Astrocyte (in vitro differentiated cells and primary cell): ENCODE measurements around the gene PADI3. TPM values are rescaled to one million over a fixed set of nuclear protein-coding genes. Genes with fewer than 3 reads are reported as not detected.

Experiments used
- DNase-seq: peaks from one replicate; pipeline ENCODE4 v3.0.0-alpha.2; 2010; ENCODE audit warnings: low read depth
- FAIRE-seq: peaks from 2 replicates; lab custom pipeline; 2011; peaks lifted over from hg19 to GRCh38; lab: Jason Lieb, UNC
- H2AFZ ChIP-seq: 2 replicates; pipeline ENCODE4 v1.6.0; 2012; ENCODE audit warnings: low read depth, low read length, inconsistent platforms
- H3K27ac ChIP-seq: 2 replicates; pipeline ENCODE4 v1.5.1; 2011; ENCODE audit warnings: low read depth, low read length, inconsistent platforms
- H3K27me3 ChIP-seq: 2 replicates; pipeline ENCODE4 v1.6.0; 2011; ENCODE audit warnings: low read length, inconsistent platforms; ENCODE audit not compliant: insufficient read depth
- H3K36me3 ChIP-seq: 2 replicates; pipeline ENCODE4 v1.5.1; 2011; ENCODE audit warnings: low read length, inconsistent platforms; ENCODE audit not compliant: insufficient read depth
- H3K4me1 ChIP-seq: 2 replicates; pipeline ENCODE4 v1.5.1; 2011; ENCODE audit warnings: low read length, inconsistent platforms; ENCODE audit not compliant: insufficient read depth
- H3K4me2 ChIP-seq: 2 replicates; pipeline ENCODE4 v1.6.0; 2012; ENCODE audit warnings: low read length, inconsistent platforms
- H3K4me3 ChIP-seq: 2 replicates; pipeline ENCODE4 v1.5.1; 2011; ENCODE audit warnings: low read depth, mild to moderate bottlenecking, low read length, inconsistent platforms; ENCODE audit not compliant: insufficient read depth
- H3K79me2 ChIP-seq: 2 replicates; pipeline ENCODE4 v1.6.0; 2012; ENCODE audit warnings: mild to moderate bottlenecking, low read length, inconsistent platforms; ENCODE audit not compliant: insufficient read depth
- H3K9ac ChIP-seq: 2 replicates; pipeline ENCODE4 v1.6.0; 2012; ENCODE audit warnings: mild to moderate bottlenecking, low read length, inconsistent platforms
- H3K9me3 ChIP-seq: 2 replicates; pipeline ENCODE4 v1.5.1; 2012; ENCODE audit warnings: low read depth, mild to moderate bottlenecking, low read length, inconsistent platforms; ENCODE audit not compliant: insufficient read depth
- H4K20me1 ChIP-seq: 2 replicates; pipeline ENCODE4 v1.6.0; 2012; ENCODE audit warnings: low read length, inconsistent platforms; ENCODE audit not compliant: insufficient read depth
- H3K27ac Mint-ChIP-seq: one replicate; pipeline ENCODE4 v1.8.0; 2021; ENCODE audit warnings: mild to moderate bottlenecking, mixed read lengths; ENCODE audit not compliant: unreplicated experiment
- H3K27me3 Mint-ChIP-seq: one replicate; pipeline ENCODE4 v1.8.0; 2021; ENCODE audit warnings: low read depth, mixed read lengths; ENCODE audit not compliant: unreplicated experiment
- H3K36me3 Mint-ChIP-seq: one replicate; pipeline ENCODE4 v1.8.0; 2021; ENCODE audit warnings: low read depth, mixed read lengths; ENCODE audit not compliant: unreplicated experiment
- H3K4me1 Mint-ChIP-seq: one replicate; pipeline ENCODE4 v1.8.0; 2021; ENCODE audit warnings: low read depth, mixed read lengths; ENCODE audit not compliant: unreplicated experiment
- H3K4me3 Mint-ChIP-seq: one replicate; pipeline ENCODE4 v1.8.0; 2021; ENCODE audit warnings: mild to moderate bottlenecking, moderate library complexity, mixed read lengths; ENCODE audit not compliant: unreplicated experiment
- H3K9me3 Mint-ChIP-seq: one replicate; pipeline ENCODE4 v1.8.0; 2021; ENCODE audit warnings: mild to moderate bottlenecking, mixed read lengths; ENCODE audit not compliant: unreplicated experiment
- CTCF ChIP-seq: IDR thresholded peaks from 2 replicates; pipeline ENCODE4 v1.5.1; 2011; ENCODE audit warnings: low read depth, mild to moderate bottlenecking, inconsistent platforms, low read length, moderate library complexity; ENCODE audit not compliant: insufficient read depth
- EZH2 ChIP-seq: IDR thresholded peaks from 2 replicates; pipeline ENCODE4 v1.6.1; 2012; ENCODE audit warnings: mild to moderate bottlenecking, low read length, inconsistent platforms; ENCODE audit not compliant: insufficient read depth
- total RNA-seq: library from RNA; stranded (reverse); gene quantifications from 2 replicates; pipeline ENCODE4 v1.2.1, GENCODE V29; 2021

Gene PADI3
- total RNA-seq, 1 donor from 2014 or later: 0.09 TPM

DNA sequence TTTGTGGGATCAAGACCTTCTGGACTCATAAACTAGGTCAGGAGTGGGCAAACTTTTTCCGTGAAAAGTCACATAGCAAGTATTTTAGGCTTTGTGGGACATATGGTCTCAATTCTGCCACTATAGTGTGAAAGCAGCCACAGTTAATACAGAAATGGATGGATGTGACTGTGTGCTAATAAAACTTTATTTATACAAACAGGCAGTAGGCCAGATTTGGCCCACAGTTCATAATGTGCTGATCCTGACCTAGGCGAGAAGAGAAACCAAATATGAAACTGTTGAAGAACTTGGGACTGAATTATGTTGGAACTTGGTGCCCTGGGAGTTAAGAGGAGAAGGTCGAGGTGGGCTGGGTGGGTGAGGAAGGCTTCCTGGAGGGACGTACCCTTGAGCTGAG is 17.1 kb downstream of the PADI3 start:
- H3K27ac ChIP-seq: no peak overlapping the region
- no peaks in the 10 kb centered on the region for H3K36me3 Mint-ChIP-seq
- no peak overlapping the region for H3K4me2 ChIP-seq
- no peaks in the 10 kb centered on the region for H3K27me3 ChIP-seq
- no peak overlapping the region for H3K4me3 ChIP-seq
- no peaks in the 10 kb centered on the region for H3K36me3 ChIP-seq
- H3K27me3 Mint-ChIP-seq: peaks cover 9% of the 10 kb centered on the region
- H2AFZ ChIP-seq: no peak overlapping the region
- H3K9me3 ChIP-seq: no peaks in the 10 kb centered on the region
- peaks cover 2% of the 10 kb centered on the region for H3K4me1 Mint-ChIP-seq
- H3K79me2 ChIP-seq: no peaks in the 10 kb centered on the region
- DNase-seq: no peak
- no peak overlapping the region for H3K9ac ChIP-seq
- TF ChIP-seq EZH2: no peak
- TF ChIP-seq CTCF: no peak
- no peaks in the 10 kb centered on the region for H4K20me1 ChIP-seq
- peaks cover 2% of the 10 kb centered on the region for H3K9me3 Mint-ChIP-seq
- H3K27ac Mint-ChIP-seq: no peak overlapping the region
- H3K4me1 ChIP-seq: no peaks in the 10 kb centered on the region
- H3K4me3 Mint-ChIP-seq: no peak overlapping the region
- FAIRE-seq: no peak

DNA sequence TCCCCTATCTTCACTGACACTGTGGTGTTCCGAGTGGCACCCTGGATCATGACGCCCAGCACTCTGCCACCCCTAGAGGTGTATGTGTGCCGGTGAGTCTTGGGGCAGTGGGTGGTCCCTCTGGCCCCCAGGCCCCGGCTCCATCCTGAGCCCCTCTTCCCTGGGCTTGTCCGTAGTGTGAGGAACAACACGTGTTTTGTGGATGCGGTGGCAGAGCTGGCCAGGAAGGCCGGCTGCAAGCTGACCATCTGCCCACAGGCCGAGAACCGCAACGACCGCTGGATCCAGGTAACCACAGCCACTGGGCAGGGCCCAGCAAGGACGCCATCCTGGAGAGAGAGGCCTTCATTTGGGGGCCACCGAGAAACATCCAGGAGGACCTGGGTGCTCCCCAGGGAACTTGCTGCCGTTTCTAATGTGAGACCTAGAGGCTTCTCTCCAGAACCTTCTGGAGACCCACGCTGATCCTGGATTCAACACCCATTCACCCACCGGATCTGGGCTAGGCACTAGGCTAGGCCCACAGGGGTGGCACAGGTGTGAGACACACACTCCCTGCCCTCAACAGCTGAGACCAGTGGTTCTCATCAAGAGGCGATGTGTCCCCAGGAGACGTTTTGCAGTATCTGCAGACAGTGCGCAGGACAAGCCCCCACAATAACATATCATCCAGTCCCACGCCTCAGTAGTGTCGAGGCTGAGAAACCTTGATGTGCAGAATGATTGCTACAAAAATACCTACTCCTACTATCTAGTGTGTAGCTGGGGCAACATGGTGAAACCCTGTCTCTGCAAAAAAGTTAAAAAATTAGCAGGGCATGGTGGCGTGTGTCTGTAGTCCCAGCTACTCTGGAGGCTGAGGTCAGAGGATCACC is 22.2 kb downstream of the PADI3 start:
- H2AFZ ChIP-seq: no peak overlapping the region
- no peaks in the 10 kb centered on the region for H3K79me2 ChIP-seq
- H3K4me1 ChIP-seq: no peaks in the 10 kb centered on the region
- DNase-seq (no peak), FAIRE-seq (no peak)
- peaks cover 14% of the 10 kb centered on the region for H3K27me3 Mint-ChIP-seq
- H3K9me3 ChIP-seq: no peaks in the 10 kb centered on the region
- no peak overlapping the region for H3K4me3 Mint-ChIP-seq
- no peaks in the 10 kb centered on the region for H3K36me3 Mint-ChIP-seq
- H3K27ac ChIP-seq: no peak overlapping the region
- no peaks in the 10 kb centered on the region for H4K20me1 ChIP-seq
- no peak overlapping the region for H3K4me3 ChIP-seq
- no peaks in the 10 kb centered on the region for H3K9me3 Mint-ChIP-seq
- no peak for TF ChIP-seq CTCF
- no peak for TF ChIP-seq EZH2
- H3K27me3 ChIP-seq: no peaks in the 10 kb centered on the region
- H3K4me1 Mint-ChIP-seq: no peaks in the 10 kb centered on the region
- no peak overlapping the region for H3K9ac ChIP-seq
- H3K27ac Mint-ChIP-seq: no peak overlapping the region
- no peak overlapping the region for H3K4me2 ChIP-seq
- H3K36me3 ChIP-seq: no peaks in the 10 kb centered on the region

- no peak for FAIRE-seq
These were observed 23.2 kb downstream of the PADI3 start for GRCh38 chr1:17272066-17272465.

More at GRCh38 chr1:17272066-17272465, 23.2 kb downstream of the PADI3 start:
- Histone ChIP-seq H3K9me3 (no peaks in the 10 kb centered on the region), H3K36me3 (no peaks in the 10 kb centered on the region), H3K9ac (no peak overlapping the region), H3K4me3 (no peak overlapping the region), H3K27ac (no peak overlapping the region), H3K4me2 (no peak overlapping the region), H4K20me1 (no peaks in the 10 kb centered on the region), H3K4me1 (peaks cover 4% of the 10 kb centered on the region), H3K79me2 (no peaks in the 10 kb centered on the region), H3K27me3 (no peaks in the 10 kb centered on the region), H2AFZ (no peak overlapping the region)
- TF ChIP-seq EZH2 (no peak), CTCF (no peak)
- Mint-ChIP-seq H3K4me1 (no peaks in the 10 kb centered on the region), H3K9me3 (no peaks in the 10 kb centered on the region), H3K36me3 (no peaks in the 10 kb centered on the region), H3K27ac (no peak overlapping the region), H3K27me3 (peaks cover 13% of the 10 kb centered on the region), H3K4me3 (no peak overlapping the region)
- DNase-seq: no peak
